ENCODE data around the gene PLBD2.
"Not testable (repeated sequence)": the region's sequence is repeated elsewhere in the genome, so short reads cannot be mapped to it uniquely, and the experiment has no call there.

PLBD2 gene

GRCh38 chr12:113334786-113335539 lies 23.4 kb upstream of the PLBD2 start, which contains the start of gene SLC8B1:
Gene SLC8B1 (minus strand): TSS chr12:113335109. CDS start chr12:113332878, 2,231 bp downstream.
- DNase-seq: peak; percentile 83

- DNase-seq: no peak
Measured at GRCh38 chr12:113339540-113339939, 18.8 kb upstream of the PLBD2 start.

- no peak for DNase-seq
Measured at GRCh38 chr12:113340061-113340460, 18.3 kb upstream of the PLBD2 start.

- DNase-seq: no peak
Measured at GRCh38 chr12:113341535-113341934, 16.9 kb upstream of the PLBD2 start.

GRCh38 chr12:113345318-113345717 lies 13.1 kb upstream of the PLBD2 start:
- no peak for DNase-seq

GRCh38 chr12:113346353-113346752 lies 12.0 kb upstream of the PLBD2 start:
- DNase-seq: no peak

GRCh38 chr12:113347107-113347506 lies 11.3 kb upstream of the PLBD2 start:
- DNase-seq: no peak

- DNase-seq: no peak
Measured at GRCh38 chr12:113347892-113348291, 10.5 kb upstream of the PLBD2 start.

- no peak for DNase-seq
Measured at GRCh38 chr12:113348849-113349536, 9.4 kb upstream of the PLBD2 start.

- no peak for DNase-seq
Measured at GRCh38 chr12:113351089-113351488, 7.3 kb upstream of the PLBD2 start.

GRCh38 chr12:113354192-113354591 lies 4.2 kb upstream of the PLBD2 start:
- DNase-seq: not testable (repeated sequence)

- DNase-seq: peak; percentile 42
Measured at GRCh38 chr12:113359133-113359938, 949 bp downstream of the PLBD2 start.

- peak; percentile 25 for DNase-seq
Measured at GRCh38 chr12:113359939-113360748, 1.8 kb downstream of the PLBD2 start.

GRCh38 chr12:113361574-113362370 lies 3.4 kb downstream of the PLBD2 start:
- DNase-seq: no peak

- DNase-seq: no peak
Measured at GRCh38 chr12:113364698-113365097, 6.3 kb downstream of the PLBD2 start.

- DNase-seq: no peak
Measured at GRCh38 chr12:113365639-113366395, 7.4 kb downstream of the PLBD2 start.

- no peak for DNase-seq
Measured at GRCh38 chr12:113366827-113367226, 8.4 kb downstream of the PLBD2 start.

- DNase-seq: no peak
Measured at GRCh38 chr12:113368331-113368730, 9.9 kb downstream of the PLBD2 start.

GRCh38 chr12:113369391-113369985 lies 11.1 kb downstream of the PLBD2 start:
- no peak for DNase-seq

- no peak for DNase-seq
Measured at GRCh38 chr12:113370923-113371682, 12.7 kb downstream of the PLBD2 start.

Measured in EL (cell line).